Panc1 (cell line): ENCODE measurements around the gene HNF1B. TPM values are rescaled to one million over a fixed set of nuclear protein-coding genes. Genes with fewer than 3 reads are reported as not detected.

Experiments
- ATAC-seq: fragments of 200-7000 bp; cut with Tn5 transposase; 2 replicates; pipeline ENCODE4 v1.9.1; 2020; ENCODE audit warnings: mild to moderate bottlenecking, moderate library complexity
- BruUV-seq: library from RNA; stranded (reverse); fragments of 400-500 nt; replicated peaks from 2 replicates; lab custom pipeline; 2021; lab: Mats Ljungman, UMichigan
- CTCF ChIA-PET: fragments of 300-600 bp; sonication (Branson Sonifier 250); formaldehyde crosslinking; loops from one replicate; lab custom pipeline; 2022; ENCODE audit warnings: antibody characterized with exemption; lab: Charles Lee
- POLR2A ChIA-PET: fragments of 300-600 bp; sonication (Branson Sonifier 250); formaldehyde crosslinking; loops from one replicate; lab custom pipeline; 2022; ENCODE audit warnings: antibody characterized with exemption; lab: Charles Lee
- DNase-seq: peaks from one replicate; pipeline ENCODE4 v3.0.0-alpha.2; 2010; ENCODE audit warnings: low read depth, low spot score
- H3K27ac ChIP-seq: 2 replicates; pipeline ENCODE4 v1.5.1; 2011; ENCODE audit warnings: mild to moderate bottlenecking, low read length, inconsistent platforms
- H3K27me3 ChIP-seq: fragments of 200-500 bp; sonication (Bioruptor generic); 2 replicates; pipeline ENCODE4 v1.6.0; 2014; ENCODE audit warnings: low read length, inconsistent platforms; ENCODE audit not compliant: control insufficient read depth, insufficient read depth
- H3K36me3 ChIP-seq: fragments of 200-500 bp; sonication (Bioruptor generic); 2 replicates; pipeline ENCODE4 v1.5.1; 2014; ENCODE audit warnings: inconsistent platforms, mild to moderate bottlenecking, low read length, moderate library complexity; ENCODE audit not compliant: control insufficient read depth, insufficient read depth
- H3K4me1 ChIP-seq: 2 replicates; pipeline ENCODE4 v1.5.1; 2011; ENCODE audit warnings: inconsistent platforms, mild to moderate bottlenecking, low read length, moderate library complexity; ENCODE audit not compliant: control insufficient read depth, insufficient read depth
- H3K4me3 ChIP-seq, 2 experiments: 2 replicates each; pipeline ENCODE4 v1.5.1; 2011 to 2012; ENCODE audit warnings: low read depth in 2 of 2, low read length in 2 of 2, mild to moderate bottlenecking in 2 of 2, inconsistent platforms in 1 of 2, moderate library complexity in 1 of 2
- H3K9me3 ChIP-seq: fragments of 200-500 bp; sonication (Bioruptor generic); 2 replicates; pipeline ENCODE4 v1.5.1; 2014; ENCODE audit warnings: low read depth, mild to moderate bottlenecking, inconsistent platforms, low read length, moderate library complexity; ENCODE audit not compliant: control insufficient read depth, insufficient read depth
- POLR2AphosphoS5 ChIP-seq: IDR thresholded peaks from 2 replicates; pipeline ENCODE4 v1.6.1; 2012; ENCODE audit warnings: mild to moderate bottlenecking, low read depth, low read length, moderate library complexity
- REST ChIP-seq, 2 experiments: IDR thresholded peaks; 2 replicates each; pipeline ENCODE4 v1.6.1; 2011 to 2012; ENCODE audit warnings: low read depth in 2 of 2, control low read depth in 1 of 2, low read length in 1 of 2, mild to moderate bottlenecking in 1 of 2, moderate library complexity in 1 of 2; ENCODE audit not compliant: insufficient read depth in 1 of 2
- SIN3A ChIP-seq: IDR thresholded peaks from 2 replicates; pipeline ENCODE4 v1.6.1; 2012; ENCODE audit warnings: low read depth, mild to moderate bottlenecking, low read length, moderate library complexity, borderline replicate concordance; ENCODE audit not compliant: insufficient read depth
- TCF7L2 ChIP-seq: IDR thresholded peaks from 2 replicates; pipeline ENCODE4 v1.6.1; 2011; ENCODE audit warnings: mild to moderate bottlenecking, low read depth, low read length, inconsistent platforms
- in situ Hi-C: cut with HindIII; loops from 2 replicates; pipeline ENCODE4 v1.10.0; 2016; ENCODE audit warnings: low sequenced_read_pairs, low pct_unique_long_range_greater_than_20kb
- intact Hi-C: fragments of 100-400 bp; cut with micrococcal nuclease; formaldehyde crosslinking; loops from one replicate; pipeline ENCODE4 v1.10.0; 2022; ENCODE audit not compliant: unreplicated experiment
- total RNA-seq: library from RNA; stranded (reverse); gene quantifications from one replicate; pipeline ENCODE4 v1.2.1, GENCODE V29; 2021; ENCODE audit not compliant: unreplicated experiment
- TF ChIP-seq, protein P1 (sequence below): fragments of 450-650 bp; IDR thresholded peaks from 2 replicates; pipeline ENCODE4 v1.5.1; 2017; ENCODE audit warnings: mild to moderate bottlenecking

HNF1B gene
- total RNA-seq, 1 experiment from 2014 or later = not detected

GRCh38 chr17:37640015-37640414 lies 104.8 kb downstream of the HNF1B start:
- TSS peak; percentile 41 for BruUV-seq
- Histone ChIP-seq H3K36me3 (peaks cover 7% of the 10 kb centered on the region), H3K9me3 (no peaks in the 10 kb centered on the region), H3K27me3 (peaks cover 3% of the 10 kb centered on the region; the same call in 1 of the 2 replicates), H3K4me3 (no peak overlapping the region), H3K4me1 (peaks cover 8% of the 10 kb centered on the region), H3K27ac (no peak overlapping the region)
- intact Hi-C loops (no loop called here), in situ Hi-C loops (no loop called here)
- no peak for DNase-seq
- CTCF ChIA-PET = no interaction called here
- TF ChIP-seq POLR2AphosphoS5 (no peak), SIN3A (no peak), REST (IDR thresholded peaks at IDR 0.05; ENCODE audit: insufficient read depth in 1 of 2, low read depth in 2 of 2, low read length in 1 of 2) (no peak), TCF7L2 (no peak)
- TF ChIP-seq, protein P1, sequence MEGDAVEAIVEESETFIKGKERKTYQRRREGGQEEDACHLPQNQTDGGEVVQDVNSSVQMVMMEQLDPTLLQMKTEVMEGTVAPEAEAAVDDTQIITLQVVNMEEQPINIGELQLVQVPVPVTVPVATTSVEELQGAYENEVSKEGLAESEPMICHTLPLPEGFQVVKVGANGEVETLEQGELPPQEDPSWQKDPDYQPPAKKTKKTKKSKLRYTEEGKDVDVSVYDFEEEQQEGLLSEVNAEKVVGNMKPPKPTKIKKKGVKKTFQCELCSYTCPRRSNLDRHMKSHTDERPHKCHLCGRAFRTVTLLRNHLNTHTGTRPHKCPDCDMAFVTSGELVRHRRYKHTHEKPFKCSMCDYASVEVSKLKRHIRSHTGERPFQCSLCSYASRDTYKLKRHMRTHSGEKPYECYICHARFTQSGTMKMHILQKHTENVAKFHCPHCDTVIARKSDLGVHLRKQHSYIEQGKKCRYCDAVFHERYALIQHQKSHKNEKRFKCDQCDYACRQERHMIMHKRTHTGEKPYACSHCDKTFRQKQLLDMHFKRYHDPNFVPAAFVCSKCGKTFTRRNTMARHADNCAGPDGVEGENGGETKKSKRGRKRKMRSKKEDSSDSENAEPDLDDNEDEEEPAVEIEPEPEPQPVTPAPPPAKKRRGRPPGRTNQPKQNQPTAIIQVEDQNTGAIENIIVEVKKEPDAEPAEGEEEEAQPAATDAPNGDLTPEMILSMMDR = no peak
- POLR2A ChIA-PET = no interaction called here
- ATAC-seq = no peak

GRCh38 chr17:37637956-37638355 lies 106.9 kb downstream of the HNF1B start:
- Histone ChIP-seq H3K36me3 (peaks cover 7% of the 10 kb centered on the region), H3K9me3 (no peaks in the 10 kb centered on the region), H3K4me1 (peaks cover 8% of the 10 kb centered on the region), H3K27ac (no peak overlapping the region), H3K27me3 (no peaks in the 10 kb centered on the region), H3K4me3 (no peak overlapping the region)
- ChIA-PET POLR2A (no interaction called here), CTCF (no interaction called here)
- TF ChIP-seq REST (IDR thresholded peaks at IDR 0.05; ENCODE audit: insufficient read depth in 1 of 2, low read depth in 2 of 2, low read length in 1 of 2) = no peak
- TF ChIP-seq, protein P1 = no peak
- TF ChIP-seq SIN3A = no peak
- no peak for TF ChIP-seq TCF7L2
- no peak for TF ChIP-seq POLR2AphosphoS5
- DNase-seq (no peak), ATAC-seq (no peak)
- BruUV-seq = no TSS peak
- intact Hi-C loops = no loop called here
- in situ Hi-C loops = no loop called here
